Progenitor cell of endocrine pancreas (in vitro differentiated cells): ENCODE results near the gene WDFY2. TPM values are rescaled to one million over a fixed set of nuclear protein-coding genes. Genes with fewer than 3 reads are reported as not detected.
"Not testable (repeated sequence)": the region's sequence is repeated elsewhere in the genome, so short reads cannot be mapped to it uniquely, and the experiment has no call there.

Source experiments
- DNase-seq: peaks from one replicate; pipeline ENCODE4 v3.0.0; 2021; ENCODE audit warnings: low spot score; ENCODE audit not compliant: unreplicated experiment
- H3K27ac Mint-ChIP-seq: 2 replicates; pipeline ENCODE4 v1.8.0; 2021; ENCODE audit warnings: mild to moderate bottlenecking, moderate library complexity, mixed read lengths
- H3K27me3 Mint-ChIP-seq: 2 replicates; pipeline ENCODE4 v1.8.0; 2021; ENCODE audit warnings: mixed read lengths
- H3K36me3 Mint-ChIP-seq: 2 replicates; pipeline ENCODE4 v1.8.0; 2022; ENCODE audit warnings: mixed read lengths; ENCODE audit not compliant: insufficient read depth
- H3K4me1 Mint-ChIP-seq: 2 replicates; pipeline ENCODE4 v1.8.0; 2021; ENCODE audit warnings: low read depth, mixed read lengths
- H3K4me3 Mint-ChIP-seq: 2 replicates; pipeline ENCODE4 v1.8.0; 2021; ENCODE audit warnings: low read depth, mild to moderate bottlenecking, moderate library complexity, mixed read lengths
- H3K9me3 Mint-ChIP-seq: 2 replicates; pipeline ENCODE4 v1.8.0; 2021; ENCODE audit warnings: low read depth, mixed read lengths
- total RNA-seq: library from RNA; stranded (reverse); gene quantifications from 2 replicates; pipeline ENCODE4 v1.2.1, GENCODE V29; 2021
- TF ChIP-seq, protein P1 (sequence below): fragments of 200-600 bp; sonication (generic); IDR thresholded peaks from one replicate; pipeline ENCODE4 v1.5.0; 2021; ENCODE audit warnings: antibody characterized with exemption, mild to moderate bottlenecking; ENCODE audit not compliant: unreplicated experiment

The WDFY2 gene
- total RNA-seq, 1 donor from 2014 or later, result 17.2 TPM

DNA sequence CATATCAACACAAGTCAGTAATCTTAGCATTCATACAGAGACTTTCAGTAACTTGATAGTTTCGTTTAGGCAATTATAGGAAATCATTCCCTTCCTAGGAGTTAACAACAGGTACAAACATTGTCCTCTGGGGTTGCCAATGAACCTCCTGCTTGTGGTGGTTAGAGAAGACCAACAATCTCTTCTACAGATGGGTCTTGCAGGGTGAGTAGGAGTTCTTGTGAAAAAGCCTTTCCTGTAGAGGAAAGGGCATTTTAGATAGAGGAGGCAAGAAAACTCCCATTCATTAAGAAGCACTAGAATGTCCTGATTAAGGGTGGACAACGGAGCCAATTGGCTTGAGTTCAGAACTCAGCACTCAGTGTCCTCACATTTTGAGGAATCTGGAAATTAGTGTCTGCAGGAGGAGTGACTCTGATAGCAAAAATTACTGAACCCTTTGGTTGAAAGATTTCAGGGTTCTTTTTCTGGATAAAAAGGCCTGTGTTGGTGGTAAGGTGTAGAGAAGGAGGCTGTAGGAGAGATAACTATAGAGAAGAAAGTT lies 4.2 kb downstream of the WDFY2 start:
- Mint-ChIP-seq H3K27ac (no peak overlapping the region), H3K4me3 (no peak overlapping the region), H3K36me3 (no peaks in the 10 kb centered on the region), H3K4me1 (peaks cover 17% of the 10 kb centered on the region), H3K27me3 (no peaks in the 10 kb centered on the region), H3K9me3 (no peaks in the 10 kb centered on the region)
- DNase-seq, result no peak
- TF ChIP-seq, protein P1, sequence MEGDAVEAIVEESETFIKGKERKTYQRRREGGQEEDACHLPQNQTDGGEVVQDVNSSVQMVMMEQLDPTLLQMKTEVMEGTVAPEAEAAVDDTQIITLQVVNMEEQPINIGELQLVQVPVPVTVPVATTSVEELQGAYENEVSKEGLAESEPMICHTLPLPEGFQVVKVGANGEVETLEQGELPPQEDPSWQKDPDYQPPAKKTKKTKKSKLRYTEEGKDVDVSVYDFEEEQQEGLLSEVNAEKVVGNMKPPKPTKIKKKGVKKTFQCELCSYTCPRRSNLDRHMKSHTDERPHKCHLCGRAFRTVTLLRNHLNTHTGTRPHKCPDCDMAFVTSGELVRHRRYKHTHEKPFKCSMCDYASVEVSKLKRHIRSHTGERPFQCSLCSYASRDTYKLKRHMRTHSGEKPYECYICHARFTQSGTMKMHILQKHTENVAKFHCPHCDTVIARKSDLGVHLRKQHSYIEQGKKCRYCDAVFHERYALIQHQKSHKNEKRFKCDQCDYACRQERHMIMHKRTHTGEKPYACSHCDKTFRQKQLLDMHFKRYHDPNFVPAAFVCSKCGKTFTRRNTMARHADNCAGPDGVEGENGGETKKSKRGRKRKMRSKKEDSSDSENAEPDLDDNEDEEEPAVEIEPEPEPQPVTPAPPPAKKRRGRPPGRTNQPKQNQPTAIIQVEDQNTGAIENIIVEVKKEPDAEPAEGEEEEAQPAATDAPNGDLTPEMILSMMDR, result no peak

DNA sequence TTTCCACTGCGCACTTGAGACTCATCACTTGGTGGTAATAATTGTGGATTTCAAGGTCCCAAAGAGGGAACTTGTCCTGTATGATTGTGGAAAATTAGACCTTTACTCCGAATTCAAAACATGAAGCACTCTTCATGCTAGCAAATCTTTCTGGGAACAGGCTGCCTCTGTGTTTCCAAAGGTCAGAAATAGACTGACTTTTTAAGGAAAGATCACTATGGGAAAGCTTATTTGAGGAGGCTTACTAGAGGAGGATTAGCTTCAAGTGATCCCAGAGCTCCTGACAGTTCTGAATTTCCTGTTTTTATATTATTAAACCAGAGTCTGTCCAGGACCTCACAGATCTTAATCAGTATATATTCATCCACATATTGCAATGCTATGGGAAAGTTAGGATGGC lies 5.5 kb downstream of the WDFY2 start:
- TF ChIP-seq, protein P1, result no peak
- Mint-ChIP-seq H3K9me3 (no peaks in the 10 kb centered on the region), H3K4me1 (peaks cover 17% of the 10 kb centered on the region), H3K4me3 (no peak overlapping the region), H3K27me3 (no peaks in the 10 kb centered on the region), H3K36me3 (no peaks in the 10 kb centered on the region), H3K27ac (no peak overlapping the region)
- DNase-seq, result no peak

DNA sequence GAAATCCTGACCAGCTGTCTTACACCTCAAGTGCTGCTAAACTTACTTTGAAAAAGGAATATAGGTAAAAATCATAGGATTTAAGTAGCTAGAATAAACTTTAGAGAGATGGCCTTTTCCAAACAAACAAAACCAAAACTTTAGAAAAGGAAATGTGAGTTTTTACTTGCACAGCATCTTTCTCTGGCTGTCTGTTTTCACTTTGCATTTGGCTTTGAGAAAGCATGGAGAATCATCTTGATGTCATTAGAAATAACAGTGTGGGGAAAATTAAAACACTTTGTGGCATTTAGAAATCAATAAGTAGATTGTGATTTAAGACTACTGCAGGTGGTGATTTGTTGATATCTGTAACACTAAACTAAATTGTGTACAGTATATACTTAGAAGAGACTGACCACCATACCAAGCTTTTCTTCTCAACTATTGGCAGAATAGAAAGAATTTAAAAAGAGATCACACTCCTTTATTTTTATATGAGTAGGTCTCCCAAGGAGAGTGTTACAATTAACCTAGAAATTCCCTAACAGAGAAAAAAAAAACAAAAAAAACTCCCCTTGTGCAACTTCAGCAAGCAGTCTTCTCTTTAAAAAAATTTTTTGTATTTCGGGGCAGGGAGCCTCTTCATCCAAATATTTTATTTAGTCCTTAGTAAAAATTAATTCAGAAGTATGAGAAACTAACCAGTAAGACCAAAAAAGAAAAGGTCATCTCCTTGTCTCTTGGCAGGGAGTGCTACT lies 6.1 kb downstream of the WDFY2 start:
- no peaks in the 10 kb centered on the region for H3K27me3 Mint-ChIP-seq
- DNase-seq, result no peak
- H3K4me1 Mint-ChIP-seq, result peaks cover 16% of the 10 kb centered on the region
- no peaks in the 10 kb centered on the region for H3K9me3 Mint-ChIP-seq
- H3K4me3 Mint-ChIP-seq, result no peak overlapping the region
- TF ChIP-seq, protein P1, result no peak
- no peak overlapping the region for H3K27ac Mint-ChIP-seq
- H3K36me3 Mint-ChIP-seq, result no peaks in the 10 kb centered on the region

DNA sequence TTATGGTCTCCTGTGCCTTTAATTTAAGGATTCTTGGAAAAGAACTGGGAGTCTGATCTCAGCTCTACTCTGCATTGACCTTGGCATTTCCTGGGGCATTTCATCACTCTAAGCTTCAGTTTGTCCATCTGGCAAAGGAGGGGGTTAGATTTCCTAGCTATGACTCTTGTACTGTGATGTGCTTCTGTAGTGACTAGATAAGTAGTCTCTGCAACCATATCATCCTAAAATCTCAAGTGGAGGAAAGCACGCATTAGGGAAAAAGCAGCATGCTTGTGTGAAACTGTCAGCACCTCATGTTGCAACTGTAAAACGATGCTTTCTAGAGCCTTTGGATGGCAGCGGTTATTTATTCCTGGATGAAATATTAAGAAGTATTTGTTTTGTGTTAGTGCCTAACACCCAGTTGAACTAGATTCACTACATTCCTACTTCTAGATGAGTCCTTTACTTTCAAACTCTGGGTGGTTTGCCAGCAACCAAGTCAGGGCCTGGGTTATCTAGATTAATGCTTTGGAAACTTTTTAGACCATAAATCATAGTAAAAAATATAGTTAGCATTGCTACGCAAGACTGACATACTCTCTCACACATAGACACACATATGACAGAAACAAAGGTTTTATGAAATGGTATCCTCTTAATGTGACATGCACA lies 6.8 kb downstream of the WDFY2 start:
- Mint-ChIP-seq H3K36me3 (no peaks in the 10 kb centered on the region), H3K27ac (no peak overlapping the region), H3K4me1 (peaks cover 15% of the 10 kb centered on the region), H3K27me3 (no peaks in the 10 kb centered on the region), H3K9me3 (no peaks in the 10 kb centered on the region), H3K4me3 (no peak overlapping the region)
- TF ChIP-seq, protein P1, result no peak
- no peak for DNase-seq

DNA sequence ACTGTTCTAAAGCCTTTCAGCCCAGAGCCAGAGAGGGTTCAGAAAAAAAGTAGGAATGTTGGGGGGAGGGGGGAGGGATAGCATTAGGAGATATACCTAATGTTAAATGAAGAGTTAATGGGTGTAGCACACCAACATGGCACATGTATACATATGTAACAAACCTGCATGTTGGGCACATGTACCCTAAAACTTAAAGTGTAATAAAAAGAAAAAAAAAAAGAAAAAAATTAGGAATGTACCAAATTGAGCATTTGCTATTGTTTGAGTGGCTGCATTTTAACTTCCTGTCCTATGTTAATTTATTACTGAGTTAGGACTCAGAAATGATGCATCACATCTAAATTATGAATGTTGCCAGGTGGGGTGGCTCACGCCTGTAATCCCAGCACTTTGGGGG lies 7.7 kb downstream of the WDFY2 start:
- H3K27ac Mint-ChIP-seq, DNase-seq, H3K27me3 Mint-ChIP-seq, H3K36me3 Mint-ChIP-seq, H3K9me3 Mint-ChIP-seq, H3K4me3 Mint-ChIP-seq: not testable (repeated sequence)
- H3K4me1 Mint-ChIP-seq, result peaks cover 18% of the 10 kb centered on the region
